Astrocyte (in vitro differentiated cells and primary cell): Measurements from ENCODE around the gene RPL37A. TPM values are rescaled to one million over a fixed set of nuclear protein-coding genes. Genes with fewer than 3 reads are reported as not detected.

ENCODE experiments used
- DNase-seq: peaks from one replicate; pipeline ENCODE4 v3.0.0-alpha.2; 2010; ENCODE audit warnings: low read depth
- FAIRE-seq: peaks from 2 replicates; lab custom pipeline; 2011; peaks lifted over from hg19 to GRCh38; lab: Jason Lieb, UNC
- H2AFZ ChIP-seq: 2 replicates; pipeline ENCODE4 v1.6.0; 2012; ENCODE audit warnings: low read depth, low read length, inconsistent platforms
- H3K27ac ChIP-seq: 2 replicates; pipeline ENCODE4 v1.5.1; 2011; ENCODE audit warnings: low read depth, low read length, inconsistent platforms
- H3K27me3 ChIP-seq: 2 replicates; pipeline ENCODE4 v1.6.0; 2011; ENCODE audit warnings: low read length, inconsistent platforms; ENCODE audit not compliant: insufficient read depth
- H3K36me3 ChIP-seq: 2 replicates; pipeline ENCODE4 v1.5.1; 2011; ENCODE audit warnings: low read length, inconsistent platforms; ENCODE audit not compliant: insufficient read depth
- H3K4me1 ChIP-seq: 2 replicates; pipeline ENCODE4 v1.5.1; 2011; ENCODE audit warnings: low read length, inconsistent platforms; ENCODE audit not compliant: insufficient read depth
- H3K4me2 ChIP-seq: 2 replicates; pipeline ENCODE4 v1.6.0; 2012; ENCODE audit warnings: low read length, inconsistent platforms
- H3K4me3 ChIP-seq: 2 replicates; pipeline ENCODE4 v1.5.1; 2011; ENCODE audit warnings: low read depth, mild to moderate bottlenecking, low read length, inconsistent platforms; ENCODE audit not compliant: insufficient read depth
- H3K79me2 ChIP-seq: 2 replicates; pipeline ENCODE4 v1.6.0; 2012; ENCODE audit warnings: mild to moderate bottlenecking, low read length, inconsistent platforms; ENCODE audit not compliant: insufficient read depth
- H3K9ac ChIP-seq: 2 replicates; pipeline ENCODE4 v1.6.0; 2012; ENCODE audit warnings: mild to moderate bottlenecking, low read length, inconsistent platforms
- H3K9me3 ChIP-seq: 2 replicates; pipeline ENCODE4 v1.5.1; 2012; ENCODE audit warnings: low read depth, mild to moderate bottlenecking, low read length, inconsistent platforms; ENCODE audit not compliant: insufficient read depth
- H4K20me1 ChIP-seq: 2 replicates; pipeline ENCODE4 v1.6.0; 2012; ENCODE audit warnings: low read length, inconsistent platforms; ENCODE audit not compliant: insufficient read depth
- H3K27ac Mint-ChIP-seq: one replicate; pipeline ENCODE4 v1.8.0; 2021; ENCODE audit warnings: mild to moderate bottlenecking, mixed read lengths; ENCODE audit not compliant: unreplicated experiment
- H3K27me3 Mint-ChIP-seq: one replicate; pipeline ENCODE4 v1.8.0; 2021; ENCODE audit warnings: low read depth, mixed read lengths; ENCODE audit not compliant: unreplicated experiment
- H3K36me3 Mint-ChIP-seq: one replicate; pipeline ENCODE4 v1.8.0; 2021; ENCODE audit warnings: low read depth, mixed read lengths; ENCODE audit not compliant: unreplicated experiment
- H3K4me1 Mint-ChIP-seq: one replicate; pipeline ENCODE4 v1.8.0; 2021; ENCODE audit warnings: low read depth, mixed read lengths; ENCODE audit not compliant: unreplicated experiment
- H3K4me3 Mint-ChIP-seq: one replicate; pipeline ENCODE4 v1.8.0; 2021; ENCODE audit warnings: mild to moderate bottlenecking, moderate library complexity, mixed read lengths; ENCODE audit not compliant: unreplicated experiment
- H3K9me3 Mint-ChIP-seq: one replicate; pipeline ENCODE4 v1.8.0; 2021; ENCODE audit warnings: mild to moderate bottlenecking, mixed read lengths; ENCODE audit not compliant: unreplicated experiment
- EZH2 ChIP-seq: IDR thresholded peaks from 2 replicates; pipeline ENCODE4 v1.6.1; 2012; ENCODE audit warnings: mild to moderate bottlenecking, low read length, inconsistent platforms; ENCODE audit not compliant: insufficient read depth
- total RNA-seq: library from RNA; stranded (reverse); gene quantifications from 2 replicates; pipeline ENCODE4 v1.2.1, GENCODE V29; 2021
- TF ChIP-seq, protein P1 (sequence below): IDR thresholded peaks from 2 replicates; pipeline ENCODE4 v1.5.1; 2011; ENCODE audit warnings: low read depth, mild to moderate bottlenecking, inconsistent platforms, low read length, moderate library complexity; ENCODE audit not compliant: insufficient read depth

Gene RPL37A
- total RNA-seq, 1 donor from 2014 or later = 2,632 TPM

DNA sequence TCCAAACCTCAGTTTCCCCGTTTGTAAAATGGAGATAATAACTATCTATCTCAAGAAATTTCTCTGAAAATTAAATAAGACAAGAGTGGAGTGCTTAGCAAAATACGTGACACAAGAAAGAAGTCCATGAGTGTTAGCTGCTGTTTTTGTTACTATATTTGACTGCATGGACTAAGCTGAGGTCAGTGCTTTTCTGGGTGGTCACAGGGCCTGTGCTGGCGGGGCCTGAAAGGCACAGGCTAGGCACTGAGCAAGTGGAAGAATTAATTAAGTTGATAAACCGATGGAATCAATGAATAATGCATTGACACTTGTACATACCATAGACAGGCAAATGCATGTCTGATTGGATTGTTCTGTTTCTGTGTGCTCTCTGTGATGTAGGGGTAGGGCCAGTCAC, 27.3 kb downstream of the RPL37A start:
- H2AFZ ChIP-seq = no peak overlapping the region
- no peaks in the 10 kb centered on the region for H3K79me2 ChIP-seq
- no peak overlapping the region for H3K27ac ChIP-seq
- Mint-ChIP-seq H3K27me3 (peaks cover 3% of the 10 kb centered on the region), H3K36me3 (peaks cover 11% of the 10 kb centered on the region), H3K27ac (no peak overlapping the region), H3K9me3 (peaks cover 4% of the 10 kb centered on the region), H3K4me1 (no peaks in the 10 kb centered on the region), H3K4me3 (no peak overlapping the region)
- H3K4me1 ChIP-seq = no peaks in the 10 kb centered on the region
- no peak overlapping the region for H3K9ac ChIP-seq
- DNase-seq = no peak
- no peak for TF ChIP-seq EZH2
- TF ChIP-seq, protein P1, sequence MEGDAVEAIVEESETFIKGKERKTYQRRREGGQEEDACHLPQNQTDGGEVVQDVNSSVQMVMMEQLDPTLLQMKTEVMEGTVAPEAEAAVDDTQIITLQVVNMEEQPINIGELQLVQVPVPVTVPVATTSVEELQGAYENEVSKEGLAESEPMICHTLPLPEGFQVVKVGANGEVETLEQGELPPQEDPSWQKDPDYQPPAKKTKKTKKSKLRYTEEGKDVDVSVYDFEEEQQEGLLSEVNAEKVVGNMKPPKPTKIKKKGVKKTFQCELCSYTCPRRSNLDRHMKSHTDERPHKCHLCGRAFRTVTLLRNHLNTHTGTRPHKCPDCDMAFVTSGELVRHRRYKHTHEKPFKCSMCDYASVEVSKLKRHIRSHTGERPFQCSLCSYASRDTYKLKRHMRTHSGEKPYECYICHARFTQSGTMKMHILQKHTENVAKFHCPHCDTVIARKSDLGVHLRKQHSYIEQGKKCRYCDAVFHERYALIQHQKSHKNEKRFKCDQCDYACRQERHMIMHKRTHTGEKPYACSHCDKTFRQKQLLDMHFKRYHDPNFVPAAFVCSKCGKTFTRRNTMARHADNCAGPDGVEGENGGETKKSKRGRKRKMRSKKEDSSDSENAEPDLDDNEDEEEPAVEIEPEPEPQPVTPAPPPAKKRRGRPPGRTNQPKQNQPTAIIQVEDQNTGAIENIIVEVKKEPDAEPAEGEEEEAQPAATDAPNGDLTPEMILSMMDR = no peak
- FAIRE-seq = no peak
- H4K20me1 ChIP-seq = no peaks in the 10 kb centered on the region
- H3K36me3 ChIP-seq = no peaks in the 10 kb centered on the region
- no peaks in the 10 kb centered on the region for H3K27me3 ChIP-seq
- no peak overlapping the region for H3K4me3 ChIP-seq
- no peaks in the 10 kb centered on the region for H3K9me3 ChIP-seq
- no peak overlapping the region for H3K4me2 ChIP-seq

GRCh38 chr2:216526939-216527338, 28.3 kb downstream of the RPL37A start:
- H3K27ac ChIP-seq = no peak overlapping the region
- Mint-ChIP-seq H3K4me1 (no peaks in the 10 kb centered on the region), H3K27me3 (peaks cover 3% of the 10 kb centered on the region), H3K27ac (no peak overlapping the region), H3K4me3 (no peak overlapping the region), H3K36me3 (peaks cover 10% of the 10 kb centered on the region), H3K9me3 (peaks cover 4% of the 10 kb centered on the region)
- H3K79me2 ChIP-seq = no peaks in the 10 kb centered on the region
- no peak overlapping the region for H3K4me2 ChIP-seq
- H3K27me3 ChIP-seq = no peaks in the 10 kb centered on the region
- FAIRE-seq (no peak), DNase-seq (no peak)
- no peaks in the 10 kb centered on the region for H4K20me1 ChIP-seq
- H2AFZ ChIP-seq = no peak overlapping the region
- H3K4me1 ChIP-seq = no peaks in the 10 kb centered on the region
- H3K36me3 ChIP-seq = no peaks in the 10 kb centered on the region
- TF ChIP-seq, protein P1 = no peak
- TF ChIP-seq EZH2 = no peak
- no peaks in the 10 kb centered on the region for H3K9me3 ChIP-seq
- no peak overlapping the region for H3K9ac ChIP-seq
- no peak overlapping the region for H3K4me3 ChIP-seq

DNA sequence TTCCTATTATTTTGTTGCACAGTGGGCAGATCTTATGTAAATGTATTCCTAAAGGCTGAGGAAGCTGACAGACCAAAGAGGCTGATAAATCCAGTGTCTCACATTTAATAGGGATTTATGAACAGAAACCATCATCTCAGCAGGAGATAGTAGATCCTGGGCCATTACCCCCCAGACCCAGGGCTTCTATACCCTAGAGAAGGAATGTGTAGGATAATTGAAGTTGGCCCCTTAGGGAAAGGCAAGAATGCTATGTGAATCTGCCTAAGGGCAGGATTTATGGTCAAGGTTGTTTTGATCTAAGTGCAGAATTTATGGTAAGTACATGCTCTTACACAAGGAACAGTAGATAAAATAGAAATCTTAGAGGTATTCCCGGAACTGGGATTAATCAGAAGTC, 29.0 kb downstream of the RPL37A start:
- peaks cover 4% of the 10 kb centered on the region for H3K9me3 Mint-ChIP-seq

More for the DNA sequence above, 29.0 kb downstream of the RPL37A start:
- Histone ChIP-seq H3K4me3 (no peak overlapping the region), H3K9ac (no peak overlapping the region), H3K27me3 (no peaks in the 10 kb centered on the region), H3K4me2 (no peak overlapping the region), H3K36me3 (no peaks in the 10 kb centered on the region), H2AFZ (no peak overlapping the region), H4K20me1 (no peaks in the 10 kb centered on the region), H3K4me1 (no peaks in the 10 kb centered on the region), H3K9me3 (no peaks in the 10 kb centered on the region), H3K79me2 (no peaks in the 10 kb centered on the region), H3K27ac (no peak overlapping the region)
- H3K27me3 Mint-ChIP-seq = peaks cover 3% of the 10 kb centered on the region
- H3K27ac Mint-ChIP-seq = no peak overlapping the region
- no peak overlapping the region for H3K4me3 Mint-ChIP-seq
- H3K4me1 Mint-ChIP-seq = no peaks in the 10 kb centered on the region
- TF ChIP-seq, protein P1 = no peak
- TF ChIP-seq EZH2 = no peak
- FAIRE-seq (no peak), DNase-seq (no peak)
- peaks cover 10% of the 10 kb centered on the region for H3K36me3 Mint-ChIP-seq
